Kidney epithelial cell (primary cell): Measurements from ENCODE around the gene GNG7. TPM values are rescaled to one million over a fixed set of nuclear protein-coding genes. Genes with fewer than 3 reads are reported as not detected.
"Not testable (repeated sequence)": the region's sequence is repeated elsewhere in the genome, so short reads cannot be mapped to it uniquely, and the experiment has no call there.

Experiments
- DNase-seq: peaks from one replicate; pipeline ENCODE4 v3.0.0-alpha.2; 2010; ENCODE audit warnings: low read depth
- H3K27me3 ChIP-seq: 2 replicates; pipeline ENCODE4 v1.6.0; 2011; ENCODE audit warnings: low read length; ENCODE audit not compliant: control insufficient read depth, insufficient read depth
- H3K36me3 ChIP-seq: 2 replicates; pipeline ENCODE4 v1.5.1; 2011; ENCODE audit warnings: low read length; ENCODE audit not compliant: control insufficient read depth, insufficient read depth
- H3K4me3 ChIP-seq: 2 replicates; pipeline ENCODE4 v1.5.1; 2011; ENCODE audit warnings: low read depth, mild to moderate bottlenecking, control low read depth, low read length
- total RNA-seq: library from RNA; depleted of rRNA; stranded (reverse); fragments of >200 nt; gene quantifications from 2 replicates; pipeline ENCODE4 v1.2.3, GENCODE V29; 2015
- TF ChIP-seq, protein P1 (sequence below): IDR thresholded peaks from 2 replicates; pipeline ENCODE4 v1.5.1; 2011; ENCODE audit warnings: mild to moderate bottlenecking, moderate library complexity, low read length, control low read depth, inconsistent platforms; ENCODE audit not compliant: insufficient read depth, poor library complexity, severe bottlenecking

The GNG7 gene
- total RNA-seq, 1 donor from 2014 or later = 0.33 TPM

- peak; percentile 93 for DNase-seq
- Histone ChIP-seq H3K36me3 (no peaks in the 10 kb centered on the region), H3K27me3 (no peaks in the 10 kb centered on the region), H3K4me3 (no peak overlapping the region)
- TF ChIP-seq, protein P1, sequence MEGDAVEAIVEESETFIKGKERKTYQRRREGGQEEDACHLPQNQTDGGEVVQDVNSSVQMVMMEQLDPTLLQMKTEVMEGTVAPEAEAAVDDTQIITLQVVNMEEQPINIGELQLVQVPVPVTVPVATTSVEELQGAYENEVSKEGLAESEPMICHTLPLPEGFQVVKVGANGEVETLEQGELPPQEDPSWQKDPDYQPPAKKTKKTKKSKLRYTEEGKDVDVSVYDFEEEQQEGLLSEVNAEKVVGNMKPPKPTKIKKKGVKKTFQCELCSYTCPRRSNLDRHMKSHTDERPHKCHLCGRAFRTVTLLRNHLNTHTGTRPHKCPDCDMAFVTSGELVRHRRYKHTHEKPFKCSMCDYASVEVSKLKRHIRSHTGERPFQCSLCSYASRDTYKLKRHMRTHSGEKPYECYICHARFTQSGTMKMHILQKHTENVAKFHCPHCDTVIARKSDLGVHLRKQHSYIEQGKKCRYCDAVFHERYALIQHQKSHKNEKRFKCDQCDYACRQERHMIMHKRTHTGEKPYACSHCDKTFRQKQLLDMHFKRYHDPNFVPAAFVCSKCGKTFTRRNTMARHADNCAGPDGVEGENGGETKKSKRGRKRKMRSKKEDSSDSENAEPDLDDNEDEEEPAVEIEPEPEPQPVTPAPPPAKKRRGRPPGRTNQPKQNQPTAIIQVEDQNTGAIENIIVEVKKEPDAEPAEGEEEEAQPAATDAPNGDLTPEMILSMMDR = no peak
These were observed 233.2 kb downstream of the GNG7 start for GRCh38 chr19:2469102-2469914.

DNA sequence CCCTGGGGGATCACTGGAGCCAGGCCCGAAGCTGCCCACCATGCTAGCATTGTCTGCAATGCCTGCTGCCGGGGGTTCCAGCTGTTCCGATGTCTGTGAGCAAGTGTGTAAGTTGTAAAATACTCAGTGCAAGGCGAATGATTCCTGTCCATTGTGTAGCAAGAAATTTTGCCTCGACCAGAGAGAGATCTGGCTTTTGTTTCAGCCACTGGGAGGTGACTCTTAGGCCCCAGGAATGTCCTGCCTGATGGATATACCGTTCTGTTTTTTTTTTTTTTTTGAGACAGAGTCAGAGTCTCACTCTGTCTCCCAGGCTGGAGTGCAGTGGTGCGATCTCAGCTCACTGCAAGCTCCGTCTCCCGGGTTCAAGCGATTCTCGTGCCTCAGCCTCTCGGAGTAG is 233.9 kb downstream of the GNG7 start:
- no peak for DNase-seq
- TF ChIP-seq, protein P1 = no peak
- no peak overlapping the region for H3K4me3 ChIP-seq

GRCh38 chr19:2464389-2464788 is 238.1 kb downstream of the GNG7 start:
- Histone ChIP-seq H3K27me3 (no peaks in the 10 kb centered on the region), H3K36me3 (no peaks in the 10 kb centered on the region), H3K4me3 (no peak overlapping the region)
- no peak for DNase-seq
- TF ChIP-seq, protein P1 = no peak

More for the DNA sequence above, 233.9 kb downstream of the GNG7 start:
- no peaks in the 10 kb centered on the region for H3K36me3 ChIP-seq
- no peaks in the 10 kb centered on the region for H3K27me3 ChIP-seq

DNA sequence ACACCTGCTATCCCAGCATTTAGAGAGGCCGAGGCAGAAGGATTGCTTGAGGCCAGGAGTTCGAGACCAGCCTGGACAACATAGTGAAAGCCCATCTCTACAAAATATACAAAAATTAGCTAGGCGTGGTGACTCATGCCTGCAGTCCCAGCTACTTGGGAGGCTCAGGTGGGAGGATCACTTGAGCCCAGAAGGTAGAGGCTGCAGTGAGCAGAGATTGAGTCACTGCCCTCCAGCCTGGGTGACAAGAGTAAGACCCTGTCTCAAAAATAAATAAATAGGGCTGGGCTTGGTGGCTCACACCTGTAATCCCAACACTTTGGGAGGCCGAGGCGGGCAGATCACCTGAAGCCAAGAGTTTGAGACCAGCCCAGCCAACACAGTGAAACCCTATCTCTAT is 238.8 kb downstream of the GNG7 start:
- not testable (repeated sequence) for DNase-seq, H3K36me3 ChIP-seq

GRCh38 chr19:2462635-2463421 is 239.7 kb downstream of the GNG7 start:
- DNase-seq = no peak
- H3K36me3 ChIP-seq = no peaks in the 10 kb centered on the region
- H3K27me3 ChIP-seq = no peaks in the 10 kb centered on the region
- TF ChIP-seq, protein P1 = no peak
- H3K4me3 ChIP-seq = peak overlapping the region; percentile 64

More for the DNA sequence above, 238.8 kb downstream of the GNG7 start:
- H3K4me3 ChIP-seq, H3K27me3 ChIP-seq: not testable (repeated sequence)
